ENCODE results near the gene CPM. TPM values are rescaled to one million over a fixed set of nuclear protein-coding genes. Genes with fewer than 3 reads are reported as not detected.
A peak's percentile ranks its signal among the peaks of the same experiment; 100 is the strongest.

CPM gene
- total RNA-seq, 1 experiment from 2014 or later, result 4.2 TPM

DNA sequence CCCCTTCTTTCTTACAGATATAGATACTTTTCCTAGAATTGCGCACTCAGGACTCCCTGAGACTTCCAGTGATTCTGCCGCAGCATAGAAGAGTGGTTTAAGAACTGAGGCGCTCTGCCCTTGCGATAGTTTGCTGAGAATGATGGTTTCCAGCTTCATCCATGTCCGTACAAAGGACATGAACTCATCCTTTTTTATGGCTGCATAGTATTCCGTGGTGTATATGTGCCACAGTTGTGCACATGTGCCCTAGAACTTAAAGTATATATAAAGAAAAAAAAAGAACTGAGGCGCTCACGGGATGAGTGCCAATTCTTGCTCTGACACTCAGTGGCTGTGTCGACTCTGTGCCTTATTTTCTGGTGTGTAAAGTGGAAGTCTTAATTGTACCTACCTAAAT, 1.4 kb upstream of the CPM start:
- no peak overlapping the region for H3K4me2 ChIP-seq
- ChIA-PET CTCF (no interaction called here), POLR2A (ENCODE audit: unreplicated experiment) (no interaction called here)
- DNase-seq, result no peak
- H3K9me3 ChIP-seq (ENCODE audit: insufficient read depth, low read depth), result no peaks in the 10 kb centered on the region
- no peak overlapping the region for H3K27ac ChIP-seq
- no peaks in the 10 kb centered on the region for H3K9me2 ChIP-seq (ENCODE audit: insufficient read depth)
- H3K36me3 ChIP-seq (ENCODE audit: low read depth), result no peaks in the 10 kb centered on the region
- 0 out of 2 replicates have a peak, but pooled peaks cover 4% of the 10 kb centered on the region for H3F3A ChIP-seq (ENCODE audit: insufficient read depth, low read depth)
- TF ChIP-seq, protein P1, sequence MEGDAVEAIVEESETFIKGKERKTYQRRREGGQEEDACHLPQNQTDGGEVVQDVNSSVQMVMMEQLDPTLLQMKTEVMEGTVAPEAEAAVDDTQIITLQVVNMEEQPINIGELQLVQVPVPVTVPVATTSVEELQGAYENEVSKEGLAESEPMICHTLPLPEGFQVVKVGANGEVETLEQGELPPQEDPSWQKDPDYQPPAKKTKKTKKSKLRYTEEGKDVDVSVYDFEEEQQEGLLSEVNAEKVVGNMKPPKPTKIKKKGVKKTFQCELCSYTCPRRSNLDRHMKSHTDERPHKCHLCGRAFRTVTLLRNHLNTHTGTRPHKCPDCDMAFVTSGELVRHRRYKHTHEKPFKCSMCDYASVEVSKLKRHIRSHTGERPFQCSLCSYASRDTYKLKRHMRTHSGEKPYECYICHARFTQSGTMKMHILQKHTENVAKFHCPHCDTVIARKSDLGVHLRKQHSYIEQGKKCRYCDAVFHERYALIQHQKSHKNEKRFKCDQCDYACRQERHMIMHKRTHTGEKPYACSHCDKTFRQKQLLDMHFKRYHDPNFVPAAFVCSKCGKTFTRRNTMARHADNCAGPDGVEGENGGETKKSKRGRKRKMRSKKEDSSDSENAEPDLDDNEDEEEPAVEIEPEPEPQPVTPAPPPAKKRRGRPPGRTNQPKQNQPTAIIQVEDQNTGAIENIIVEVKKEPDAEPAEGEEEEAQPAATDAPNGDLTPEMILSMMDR (conservative IDR thresholded peaks at IDR 0.05), result no peak
- TF ChIP-seq EZH2 (IDR thresholded peaks at IDR 0.05; ENCODE audit: low read depth), result no peak
- no peak overlapping the region for H3K4me3 ChIP-seq
- no peaks in the 10 kb centered on the region for H3K79me2 ChIP-seq (ENCODE audit: low read depth)
- H2AFZ ChIP-seq, result no peak overlapping the region
- no peaks in the 10 kb centered on the region for H4K20me1 ChIP-seq (ENCODE audit: insufficient read depth)
- no peaks in the 10 kb centered on the region for H3K27me3 ChIP-seq (ENCODE audit: insufficient read depth, low read depth)
- H3K4me1 ChIP-seq (replicated peaks; ENCODE audit: insufficient read depth), result 0 out of 2 replicates have a peak, but pooled peaks cover 1% of the 10 kb centered on the region
- intact Hi-C loops (cut with micrococcal nuclease; ENCODE audit: unreplicated experiment), result no loop called here
- BruUV-seq (replicated peaks), result no TSS peak

DNA sequence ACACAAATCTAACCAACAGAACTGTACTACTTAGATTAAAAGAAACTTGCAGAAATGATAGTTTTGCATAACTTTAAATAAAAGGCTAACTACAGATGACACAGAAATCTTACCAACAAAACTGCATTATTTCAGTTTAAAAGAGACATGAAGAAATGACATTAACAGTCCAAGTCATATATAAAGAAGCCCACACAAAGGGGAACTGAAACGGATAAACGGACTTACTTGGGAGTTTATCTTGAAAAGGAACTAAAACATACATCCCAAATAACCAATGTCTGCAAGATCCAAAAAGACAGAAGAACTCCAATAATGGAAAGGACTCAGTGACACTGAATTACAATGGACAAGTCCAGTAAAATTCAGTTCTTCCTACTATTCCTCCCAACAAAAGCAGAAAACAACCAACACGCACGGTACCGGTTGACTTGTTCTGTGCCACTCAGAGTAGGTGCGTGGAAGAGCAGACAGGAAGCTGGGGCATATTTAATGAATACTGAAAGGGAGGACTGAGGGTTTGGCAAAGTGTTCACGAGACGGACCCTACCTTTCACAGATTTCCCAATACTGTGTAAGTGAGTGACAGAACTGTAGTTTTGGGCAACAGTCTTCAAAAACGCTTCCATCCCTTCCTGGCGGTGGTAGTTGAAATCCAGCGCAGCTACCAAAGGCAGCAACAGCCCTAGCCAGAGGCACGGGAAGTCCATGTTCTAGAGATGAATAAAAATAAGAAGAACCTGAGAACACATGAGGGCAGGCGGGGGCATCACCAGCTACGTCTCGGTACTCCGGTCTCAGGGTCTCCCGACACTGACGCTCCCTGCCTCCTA, 627 bp downstream of the CPM start:
- intact Hi-C loops (cut with micrococcal nuclease; ENCODE audit: unreplicated experiment), result no loop called here
- DNase-seq, result no peak
- CTCF ChIA-PET, result no interaction called here

DNA sequence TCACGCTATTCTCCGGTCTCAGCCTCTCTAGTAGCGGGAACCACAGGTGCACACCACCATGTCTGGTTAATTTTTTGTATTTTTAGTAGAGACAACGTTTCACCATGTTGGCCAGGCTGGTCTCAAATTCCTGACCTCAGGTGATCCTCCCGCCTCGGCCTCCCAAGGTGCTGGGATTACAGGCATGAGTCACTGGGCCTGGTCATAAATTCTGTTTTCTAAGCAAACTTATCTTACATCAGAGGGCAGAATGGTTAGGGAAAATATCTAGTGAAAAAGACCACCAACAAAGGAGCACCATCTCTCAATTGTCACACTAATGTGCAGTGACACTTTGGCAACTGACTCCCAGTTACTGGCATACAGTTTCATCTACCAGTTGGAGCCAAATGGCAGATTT, 2.8 kb downstream of the CPM start:
- no peaks in the 10 kb centered on the region for H3K4me1 ChIP-seq (replicated peaks; ENCODE audit: insufficient read depth)
- no peak overlapping the region for H3K4me3 ChIP-seq
- H2AFZ ChIP-seq, result no peak overlapping the region
- ChIA-PET POLR2A (ENCODE audit: unreplicated experiment) (no interaction called here), CTCF (no interaction called here)
- H3F3A ChIP-seq (ENCODE audit: insufficient read depth, low read depth), result 0 out of 2 replicates have a peak, but pooled peaks cover 4% of the 10 kb centered on the region
- H3K27ac ChIP-seq, result no peak overlapping the region
- H4K20me1 ChIP-seq (ENCODE audit: insufficient read depth), result no peaks in the 10 kb centered on the region
- intact Hi-C loops (cut with micrococcal nuclease; ENCODE audit: unreplicated experiment), result no loop called here
- DNase-seq, result no peak
- TF ChIP-seq, protein P1 (conservative IDR thresholded peaks at IDR 0.05), result no peak
- no peak for TF ChIP-seq EZH2 (IDR thresholded peaks at IDR 0.05; ENCODE audit: low read depth)
- no peaks in the 10 kb centered on the region for H3K79me2 ChIP-seq (ENCODE audit: low read depth)
- BruUV-seq (replicated peaks), result TSS peak; percentile 21
- no peaks in the 10 kb centered on the region for H3K9me2 ChIP-seq (ENCODE audit: insufficient read depth)
- no peak overlapping the region for H3K4me2 ChIP-seq
- H3K27me3 ChIP-seq (ENCODE audit: insufficient read depth, low read depth), result no peaks in the 10 kb centered on the region
- no peaks in the 10 kb centered on the region for H3K36me3 ChIP-seq (ENCODE audit: low read depth)
- no peaks in the 10 kb centered on the region for H3K9me3 ChIP-seq (ENCODE audit: insufficient read depth, low read depth)

More for the DNA sequence above, 627 bp downstream of the CPM start:
- Histone ChIP-seq H3F3A (ENCODE audit: insufficient read depth, low read depth) (0 out of 2 replicates have a peak, but pooled peaks cover 4% of the 10 kb centered on the region), H3K4me2 (peak overlapping the region; percentile 73), H3K36me3 (ENCODE audit: low read depth) (no peaks in the 10 kb centered on the region), H3K27ac (no peak overlapping the region), H3K79me2 (ENCODE audit: low read depth) (no peaks in the 10 kb centered on the region), H4K20me1 (ENCODE audit: insufficient read depth) (no peaks in the 10 kb centered on the region), H3K27me3 (ENCODE audit: insufficient read depth, low read depth) (no peaks in the 10 kb centered on the region), H3K9me2 (ENCODE audit: insufficient read depth) (no peaks in the 10 kb centered on the region), H3K4me3 (peak overlapping the region; percentile 67), H2AFZ (peak overlapping the region; percentile 82), H3K9me3 (ENCODE audit: insufficient read depth, low read depth) (no peaks in the 10 kb centered on the region), H3K4me1 (replicated peaks; ENCODE audit: insufficient read depth) (no peaks in the 10 kb centered on the region)
- TF ChIP-seq, protein P1 (conservative IDR thresholded peaks at IDR 0.05), result no peak
- BruUV-seq (replicated peaks), result TSS peak; percentile 60
- POLR2A ChIA-PET (ENCODE audit: unreplicated experiment), result no interaction called here
